Gastroesophageal sphincter (tissue), 3 donors: ENCODE results near the gene TMX3.

Source experiments
- CTCF ChIP-seq, 4 experiments: fragments of 200-600 bp in 2 of 4; fragments of 450-650 bp in 2 of 4; sonication (generic) in 1 of 4; IDR thresholded peaks; one replicate each; pipeline ENCODE4 v1.5.1; 2017 to 2019; ENCODE audit warnings: antibody characterized with exemption in 4 of 4, mild to moderate bottlenecking in 2 of 4, moderate library complexity in 2 of 4
- POLR2A ChIP-seq, 2 donors: fragments of 450-650 bp; IDR thresholded peaks; one replicate each; pipeline ENCODE4 v1.6.1; 2017; ENCODE audit warnings: antibody characterized with exemption in 2 of 2, mild to moderate bottlenecking in 2 of 2, moderate library complexity in 1 of 2
- POLR2AphosphoS5 ChIP-seq: sonication (generic); formaldehyde crosslinking; IDR thresholded peaks from one replicate; pipeline ENCODE4 v1.6.1; 2017; ENCODE audit warnings: antibody characterized with exemption

- TF ChIP-seq CTCF (IDR thresholded peaks at IDR 0.05) (no peak), POLR2A (IDR thresholded peaks at IDR 0.05) (no peak), POLR2AphosphoS5 (no peak)
Measured at GRCh38 chr18:68693091-68693815, 21.7 kb downstream of the TMX3 start.
